Muscle layer of colon (tissue), 2 donors: Measurements from ENCODE around the gene TTC34.

ENCODE experiments used
- H3K27ac ChIP-seq: one replicate; pipeline ENCODE4 v1.7.0; 2013; ENCODE audit warnings: low read depth, mild to moderate bottlenecking, low read length, moderate library complexity
- H3K27me3 ChIP-seq, 2 donors: one replicate each; pipeline ENCODE4 v1.7.0; 2013; ENCODE audit warnings: low read length in 2 of 2, mild to moderate bottlenecking in 2 of 2; ENCODE audit not compliant: insufficient read depth in 2 of 2, control insufficient read depth in 1 of 2
- H3K36me3 ChIP-seq: one replicate; pipeline ENCODE4 v1.7.0; 2013; ENCODE audit warnings: mild to moderate bottlenecking, low read length; ENCODE audit not compliant: insufficient read depth
- H3K4me1 ChIP-seq: one replicate; pipeline ENCODE4 v1.7.0; 2013; ENCODE audit warnings: mild to moderate bottlenecking, low read length; ENCODE audit not compliant: insufficient read depth
- H3K4me3 ChIP-seq, 2 donors: one replicate each; pipeline ENCODE4 v1.7.0; 2013; ENCODE audit warnings: low read length in 2 of 2, low read depth in 1 of 2, mild to moderate bottlenecking in 1 of 2, moderate library complexity in 1 of 2
- H3K9ac ChIP-seq: one replicate; pipeline ENCODE4 v1.7.0; 2013; ENCODE audit warnings: low read length
- H3K9me3 ChIP-seq: one replicate; pipeline ENCODE4 v1.7.0; 2013; ENCODE audit warnings: mild to moderate bottlenecking, low read length
- donor health status: abdominal sarcoma.
- donor health status: Adenocarcinoma of cecum.

Gene TTC34

DNA sequence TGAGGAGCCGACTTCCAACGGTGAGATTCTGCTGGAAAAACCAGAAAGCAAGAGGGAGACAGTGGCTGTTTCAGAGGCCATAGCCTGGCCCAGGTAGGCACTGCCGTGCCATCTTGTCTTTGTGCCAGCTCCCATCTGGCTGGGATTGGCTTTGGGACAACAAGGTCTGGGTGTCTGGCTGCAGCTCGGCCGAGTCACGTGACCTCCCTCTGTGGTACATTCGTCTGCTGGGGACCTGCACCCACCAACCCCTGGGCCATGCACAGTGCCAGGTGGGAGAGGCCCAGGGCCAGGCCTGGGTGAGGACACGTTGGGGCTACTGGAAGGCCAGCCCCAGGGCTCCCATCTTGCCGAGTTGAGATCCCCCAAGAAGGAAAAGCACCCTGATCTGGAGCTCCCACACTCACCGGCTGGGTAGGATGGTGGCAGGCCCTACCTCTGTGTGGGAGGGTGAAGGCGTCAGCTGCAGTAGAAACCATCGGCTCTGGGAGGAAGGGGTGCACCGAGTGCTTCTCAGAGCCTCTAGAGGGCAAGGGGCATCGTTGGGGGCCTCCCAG, 25.3 kb upstream of the TTC34 start:
- Histone ChIP-seq H3K27ac (no peak overlapping the region), H3K27me3 (peaks cover 0 to 19% of the 10 kb centered on the region in 2 donors), H3K36me3 (no peaks in the 10 kb centered on the region), H3K9me3 (no peaks in the 10 kb centered on the region), H3K4me3 (no peak overlapping the region), H3K9ac (no peak overlapping the region), H3K4me1 (no peaks in the 10 kb centered on the region)

DNA sequence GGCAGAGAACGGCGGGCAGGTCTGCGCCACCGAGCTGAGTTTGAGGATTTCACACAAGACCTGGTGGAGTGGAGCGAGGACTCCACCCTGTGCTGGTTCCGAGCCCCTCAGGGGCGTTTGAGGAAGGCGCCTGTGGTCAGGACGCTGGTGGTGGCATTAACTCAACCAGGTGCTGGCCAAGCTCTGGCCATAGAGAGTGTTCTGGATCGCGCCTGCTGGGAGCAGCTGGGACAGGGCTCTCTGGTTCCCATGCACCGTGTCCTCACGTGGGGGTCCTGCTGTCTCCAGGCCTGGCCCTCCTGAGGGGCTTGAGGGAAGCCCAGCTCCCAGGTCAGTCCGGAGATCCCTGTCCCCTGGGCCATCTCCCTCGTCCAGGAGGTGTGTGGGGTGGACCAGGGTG, 24.8 kb upstream of the TTC34 start:
- Histone ChIP-seq H3K27me3 (peaks cover 0 to 24% of the 10 kb centered on the region in 2 donors), H3K36me3 (no peaks in the 10 kb centered on the region), H3K4me3 (no peak overlapping the region), H3K9ac (no peak overlapping the region), H3K9me3 (no peaks in the 10 kb centered on the region), H3K27ac (no peak overlapping the region), H3K4me1 (no peaks in the 10 kb centered on the region)

DNA sequence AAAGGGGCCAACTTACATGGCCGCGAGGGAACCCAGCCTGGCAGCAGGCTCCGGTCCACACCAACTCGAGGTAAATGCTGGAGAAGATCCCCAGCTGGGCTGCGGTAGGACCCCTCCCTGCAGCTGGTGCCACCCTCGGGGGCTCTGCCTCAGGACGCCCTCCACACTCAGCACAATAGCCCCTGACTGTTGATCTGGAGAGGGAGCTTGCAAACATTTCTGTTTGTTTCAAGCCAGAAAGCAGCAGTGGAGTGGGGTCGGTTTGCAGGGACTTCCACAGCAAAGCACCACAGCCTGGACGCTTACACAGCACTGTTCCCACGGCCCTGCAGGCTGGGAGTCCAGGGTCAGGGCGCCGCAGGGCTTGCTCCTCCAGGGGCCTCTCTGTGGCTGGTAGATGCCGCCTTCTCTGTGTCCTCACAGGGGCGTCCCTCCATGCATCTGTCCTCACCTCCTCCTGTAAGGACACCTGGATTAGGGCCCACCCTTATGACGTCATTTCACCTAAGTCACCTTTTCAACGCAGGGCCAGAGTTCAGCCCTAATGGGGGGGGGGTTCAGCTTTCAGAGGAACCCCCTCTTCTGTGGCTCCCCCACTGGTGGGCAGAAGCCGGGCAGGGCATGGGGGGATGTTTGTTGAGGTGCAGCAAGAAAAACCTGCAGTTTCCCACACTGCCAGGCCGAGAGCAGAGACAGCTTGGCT, 24.1 kb upstream of the TTC34 start:
- no peak overlapping the region for H3K4me3 ChIP-seq
- H3K36me3 ChIP-seq = no peaks in the 10 kb centered on the region
- no peak overlapping the region for H3K9ac ChIP-seq
- no peaks in the 10 kb centered on the region for H3K4me1 ChIP-seq
- peaks cover 0 to 29% of the 10 kb centered on the region in 2 donors for H3K27me3 ChIP-seq
- no peak overlapping the region for H3K27ac ChIP-seq
- no peaks in the 10 kb centered on the region for H3K9me3 ChIP-seq

DNA sequence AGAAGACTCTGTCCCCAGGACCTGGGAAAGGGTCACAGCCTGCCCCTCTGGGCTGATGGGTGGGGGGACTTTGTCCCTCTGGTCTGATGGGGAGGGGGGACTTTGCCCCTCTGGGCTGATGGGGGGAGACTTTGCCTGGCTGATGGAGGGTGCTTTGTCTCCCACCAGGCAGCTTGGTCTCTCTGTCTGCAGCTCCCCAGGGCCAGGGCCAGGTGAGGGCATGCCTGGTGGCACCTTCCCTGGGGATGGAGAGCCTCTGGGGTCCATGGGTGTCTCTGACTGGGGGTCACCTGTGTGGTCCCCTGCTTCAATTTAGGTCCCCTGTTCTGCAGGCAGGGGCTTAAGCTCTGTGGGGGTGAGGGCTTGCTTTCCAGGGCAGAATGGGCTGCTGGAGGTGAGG, 23.5 kb upstream of the TTC34 start:
- Histone ChIP-seq H3K36me3 (no peaks in the 10 kb centered on the region), H3K4me3 (no peak overlapping the region), H3K9ac (no peak overlapping the region), H3K4me1 (no peaks in the 10 kb centered on the region), H3K27ac (no peak overlapping the region), H3K27me3 (peaks cover 0 to 29% of the 10 kb centered on the region in 2 donors), H3K9me3 (no peaks in the 10 kb centered on the region)

DNA sequence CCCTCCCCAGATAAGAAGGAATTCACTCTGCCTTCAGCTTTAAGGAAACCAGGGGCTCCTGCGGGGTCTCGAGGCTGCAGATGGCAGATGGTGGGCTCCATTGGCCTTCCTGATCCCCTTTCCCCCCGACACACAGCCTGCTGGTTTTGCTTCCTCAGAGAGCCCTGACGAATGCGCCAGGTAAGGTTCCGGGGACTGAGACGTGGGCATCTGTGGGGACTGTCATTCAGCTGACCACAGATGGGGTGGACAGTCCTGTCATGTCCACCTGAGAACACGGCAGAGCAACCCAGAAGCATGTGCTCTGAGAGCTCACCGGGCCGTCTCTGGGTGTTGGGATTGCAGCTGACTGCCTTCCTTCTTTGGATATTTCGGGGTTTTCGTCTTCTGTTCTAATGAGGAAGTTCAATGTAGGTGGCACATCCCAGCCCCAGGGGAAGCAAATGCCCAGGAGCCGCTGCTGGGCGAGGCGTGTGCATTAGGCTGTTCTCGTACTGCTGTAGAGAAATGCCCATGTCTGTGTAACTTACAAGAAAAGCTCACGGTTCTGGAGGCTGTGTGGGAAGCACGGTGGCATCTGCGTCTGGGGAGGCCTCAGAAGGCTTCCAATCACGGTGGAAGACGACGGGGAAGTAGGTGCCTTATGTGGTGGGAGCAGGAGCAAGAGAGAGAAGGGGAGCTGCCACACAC, 22.6 kb upstream of the TTC34 start:
- peaks cover 3 to 29% of the 10 kb centered on the region in 2 donors for H3K27me3 ChIP-seq

DNA sequence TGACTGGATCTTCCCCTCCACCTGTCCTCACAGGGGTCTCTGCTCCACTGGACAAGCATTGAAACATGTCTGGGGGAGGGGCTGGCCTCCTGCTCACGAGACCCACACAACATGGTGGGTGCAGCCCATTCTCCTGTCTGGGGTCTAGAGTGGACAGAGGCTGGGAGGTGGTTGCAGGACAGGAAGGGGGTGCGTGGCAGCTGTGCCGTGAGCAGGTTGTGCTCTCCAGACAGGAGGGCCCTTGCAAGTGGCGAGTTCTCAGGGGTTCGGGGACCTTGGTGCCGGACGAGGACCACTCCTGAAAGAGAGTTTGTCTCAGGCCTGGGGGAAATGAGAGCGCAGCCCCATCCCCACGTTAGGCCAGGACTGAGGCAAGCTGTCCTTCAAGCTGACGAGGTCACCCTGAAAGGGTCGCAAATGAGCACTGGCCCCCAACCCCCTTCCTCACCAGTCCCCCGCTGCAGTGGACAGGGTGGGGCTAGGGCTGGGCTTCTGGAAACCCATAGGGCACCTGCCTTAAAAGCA, 21.2 kb upstream of the TTC34 start:
- Histone ChIP-seq H3K4me3 (no peak overlapping the region), H3K27me3 (peaks cover 3 to 29% of the 10 kb centered on the region in 2 donors), H3K9ac (no peak overlapping the region), H3K9me3 (no peaks in the 10 kb centered on the region), H3K4me1 (no peaks in the 10 kb centered on the region), H3K36me3 (no peaks in the 10 kb centered on the region), H3K27ac (no peak overlapping the region)

More for the DNA sequence above, 22.6 kb upstream of the TTC34 start:
- Histone ChIP-seq H3K4me3 (no peak overlapping the region), H3K4me1 (no peaks in the 10 kb centered on the region), H3K36me3 (no peaks in the 10 kb centered on the region), H3K27ac (no peak overlapping the region), H3K9me3 (no peaks in the 10 kb centered on the region), H3K9ac (no peak overlapping the region)

DNA sequence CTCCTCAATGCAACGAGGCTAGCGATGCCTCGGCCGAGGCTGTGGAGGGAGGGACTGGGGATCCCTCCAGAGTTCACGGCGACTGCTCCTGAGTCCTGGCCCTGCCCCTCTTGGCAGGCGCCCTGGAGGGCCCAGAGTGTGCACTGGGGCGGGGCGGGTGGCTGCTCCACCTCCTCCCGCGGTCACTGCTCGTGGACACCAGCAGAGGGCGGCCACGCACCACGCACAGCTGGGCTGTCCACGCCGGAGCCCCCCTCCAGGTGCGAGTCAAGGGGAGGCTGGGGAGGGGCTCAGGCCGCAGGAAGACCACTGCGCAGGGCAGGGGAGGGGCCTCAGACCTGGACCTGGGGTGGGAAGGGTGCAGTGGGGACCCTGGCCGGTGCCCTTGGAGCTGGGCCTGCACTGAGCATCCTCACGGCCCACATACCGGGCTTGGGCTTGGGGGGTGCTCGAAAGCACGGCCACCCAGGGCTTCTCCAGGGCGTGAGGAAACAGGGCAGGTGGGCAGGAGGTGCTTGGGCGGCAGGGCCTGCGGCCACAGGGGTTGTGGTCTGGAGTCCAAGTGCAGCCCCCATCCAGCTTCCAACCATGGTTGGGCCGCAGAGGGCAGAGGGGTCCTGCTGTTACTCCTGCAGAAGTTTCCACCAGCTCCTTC, 20.6 kb upstream of the TTC34 start:
- Histone ChIP-seq H3K27me3 (peaks cover 3 to 29% of the 10 kb centered on the region in 2 donors), H3K9ac (no peak overlapping the region), H3K9me3 (no peaks in the 10 kb centered on the region), H3K4me3 (no peak overlapping the region), H3K36me3 (no peaks in the 10 kb centered on the region), H3K27ac (no peak overlapping the region), H3K4me1 (no peaks in the 10 kb centered on the region)

DNA sequence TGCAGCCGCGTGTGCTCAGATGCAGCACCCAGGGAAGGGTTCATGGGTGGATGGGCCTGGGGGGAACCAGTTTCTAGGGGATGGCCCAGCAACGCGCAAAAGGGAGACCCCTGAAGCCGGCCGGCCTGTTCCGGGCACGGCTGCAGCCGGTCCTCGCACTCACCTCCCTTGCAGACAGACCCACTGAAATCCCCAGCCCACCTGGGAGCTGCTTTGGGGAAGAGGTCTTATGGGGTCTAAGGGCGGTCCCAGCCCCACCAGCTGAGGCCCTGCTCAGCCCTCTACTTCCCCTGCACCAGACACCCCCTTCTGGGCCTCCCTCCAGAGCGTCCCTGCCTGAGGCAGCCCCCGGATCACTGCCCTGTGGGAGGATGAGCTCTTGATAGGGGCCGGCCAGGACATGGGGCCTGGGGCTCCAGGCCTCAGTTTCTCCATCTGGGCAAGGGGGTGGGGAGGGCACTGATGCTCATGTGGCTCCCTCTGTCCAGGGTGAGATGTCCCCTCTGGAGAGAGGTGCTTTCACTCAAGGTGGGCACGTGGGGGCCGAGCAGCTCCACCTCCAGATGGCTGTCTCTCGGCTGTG, 20.0 kb upstream of the TTC34 start:
- Histone ChIP-seq H3K9ac (no peak overlapping the region), H3K9me3 (no peaks in the 10 kb centered on the region), H3K36me3 (no peaks in the 10 kb centered on the region), H3K4me3 (no peak overlapping the region), H3K27me3 (peaks cover 3 to 29% of the 10 kb centered on the region in 2 donors), H3K27ac (no peak overlapping the region), H3K4me1 (no peaks in the 10 kb centered on the region)

DNA sequence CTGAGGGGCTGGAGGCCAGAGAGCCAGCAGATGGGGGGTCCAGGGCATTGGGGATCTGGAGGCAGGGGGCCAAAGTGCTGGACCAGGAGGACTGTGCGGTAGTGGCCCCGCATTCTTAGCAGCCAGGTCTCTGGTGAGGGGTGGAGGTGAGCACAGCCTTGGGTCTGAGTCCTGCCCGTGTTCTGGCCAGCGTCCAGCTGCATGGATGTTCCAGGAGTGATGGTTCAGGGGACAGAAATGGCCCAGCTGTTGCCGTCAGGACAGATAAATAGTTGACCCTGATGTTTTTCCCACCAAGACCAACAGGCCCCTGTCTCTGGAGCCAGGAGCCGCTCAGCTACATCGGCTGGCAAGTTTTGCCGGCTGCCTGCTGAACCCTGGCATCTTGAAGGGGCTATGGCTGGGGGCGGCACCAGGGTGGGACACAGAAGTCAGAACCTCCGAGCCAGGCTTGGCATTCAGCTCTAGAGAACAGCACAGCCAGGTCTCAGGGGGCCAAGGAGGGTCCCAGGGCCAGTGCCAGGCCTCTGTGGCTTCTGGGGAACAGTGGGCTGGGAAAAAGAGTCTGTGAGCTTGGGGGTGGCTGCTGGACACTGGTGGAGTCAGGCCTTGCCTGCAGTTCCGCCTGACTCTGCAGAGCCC, 19.4 kb upstream of the TTC34 start:
- no peaks in the 10 kb centered on the region for H3K36me3 ChIP-seq
- no peaks in the 10 kb centered on the region for H3K9me3 ChIP-seq
- no peak overlapping the region for H3K4me3 ChIP-seq
- peaks cover 3 to 29% of the 10 kb centered on the region in 2 donors for H3K27me3 ChIP-seq
- H3K4me1 ChIP-seq = no peaks in the 10 kb centered on the region
- no peak overlapping the region for H3K9ac ChIP-seq
- H3K27ac ChIP-seq = no peak overlapping the region

DNA sequence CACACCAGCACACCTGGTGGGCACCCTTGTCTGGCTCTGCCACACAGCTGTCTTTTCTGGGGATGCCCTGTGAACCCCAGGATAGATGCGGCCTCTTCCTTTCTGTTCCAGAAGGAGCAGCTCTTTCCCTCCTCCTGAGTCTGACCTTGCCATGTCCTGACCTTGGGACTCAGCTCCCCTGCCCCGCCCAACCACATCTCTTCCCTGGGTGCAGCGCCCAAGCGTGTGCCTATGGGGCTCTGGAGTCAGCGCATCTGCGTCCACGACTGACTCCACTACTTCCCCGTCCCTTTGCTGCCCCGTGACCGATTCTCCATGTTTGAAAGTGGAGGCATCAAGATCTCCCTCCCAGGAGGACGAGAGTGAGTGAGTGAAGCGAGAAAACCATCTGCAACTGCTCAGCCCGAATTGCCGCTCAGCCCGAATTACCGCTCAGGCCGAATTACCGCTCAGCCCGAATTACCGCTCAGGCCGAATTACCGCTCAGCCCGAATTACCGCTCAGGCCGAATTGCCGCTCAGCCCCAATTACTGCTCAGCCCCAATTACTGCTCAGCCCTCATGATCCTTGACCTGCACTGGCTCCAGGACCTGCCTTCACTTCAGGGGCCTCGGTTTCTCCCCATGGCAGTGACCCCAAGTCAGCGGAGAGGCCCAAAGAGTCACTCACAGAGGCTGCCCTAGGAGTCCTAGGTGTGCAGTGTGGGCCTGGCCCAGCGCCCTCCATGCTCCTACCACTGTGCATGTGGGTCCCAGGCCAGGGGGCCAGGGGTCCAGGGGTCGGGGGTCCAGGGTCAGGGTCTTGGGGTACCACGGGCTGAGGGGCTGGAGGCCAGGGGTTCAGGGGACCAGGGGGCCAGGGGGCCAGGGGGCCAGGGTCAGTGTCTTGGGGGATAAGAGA, 18.6 kb upstream of the TTC34 start:
- peaks cover 3 to 29% of the 10 kb centered on the region in 2 donors for H3K27me3 ChIP-seq
- no peaks in the 10 kb centered on the region for H3K9me3 ChIP-seq
- no peak overlapping the region for H3K27ac ChIP-seq
- no peak overlapping the region for H3K9ac ChIP-seq
- no peaks in the 10 kb centered on the region for H3K36me3 ChIP-seq
- no peaks in the 10 kb centered on the region for H3K4me1 ChIP-seq
- no peak overlapping the region for H3K4me3 ChIP-seq
